ENCODE measurements around the gene HEXIM1. TPM values are rescaled to one million over a fixed set of nuclear protein-coding genes. Genes with fewer than 3 reads are reported as not detected.

The HEXIM1 gene
- total and polyA plus RNA-seq, 7 donors: 21.6 to 60.9 (median 41.0) TPM

DNA sequence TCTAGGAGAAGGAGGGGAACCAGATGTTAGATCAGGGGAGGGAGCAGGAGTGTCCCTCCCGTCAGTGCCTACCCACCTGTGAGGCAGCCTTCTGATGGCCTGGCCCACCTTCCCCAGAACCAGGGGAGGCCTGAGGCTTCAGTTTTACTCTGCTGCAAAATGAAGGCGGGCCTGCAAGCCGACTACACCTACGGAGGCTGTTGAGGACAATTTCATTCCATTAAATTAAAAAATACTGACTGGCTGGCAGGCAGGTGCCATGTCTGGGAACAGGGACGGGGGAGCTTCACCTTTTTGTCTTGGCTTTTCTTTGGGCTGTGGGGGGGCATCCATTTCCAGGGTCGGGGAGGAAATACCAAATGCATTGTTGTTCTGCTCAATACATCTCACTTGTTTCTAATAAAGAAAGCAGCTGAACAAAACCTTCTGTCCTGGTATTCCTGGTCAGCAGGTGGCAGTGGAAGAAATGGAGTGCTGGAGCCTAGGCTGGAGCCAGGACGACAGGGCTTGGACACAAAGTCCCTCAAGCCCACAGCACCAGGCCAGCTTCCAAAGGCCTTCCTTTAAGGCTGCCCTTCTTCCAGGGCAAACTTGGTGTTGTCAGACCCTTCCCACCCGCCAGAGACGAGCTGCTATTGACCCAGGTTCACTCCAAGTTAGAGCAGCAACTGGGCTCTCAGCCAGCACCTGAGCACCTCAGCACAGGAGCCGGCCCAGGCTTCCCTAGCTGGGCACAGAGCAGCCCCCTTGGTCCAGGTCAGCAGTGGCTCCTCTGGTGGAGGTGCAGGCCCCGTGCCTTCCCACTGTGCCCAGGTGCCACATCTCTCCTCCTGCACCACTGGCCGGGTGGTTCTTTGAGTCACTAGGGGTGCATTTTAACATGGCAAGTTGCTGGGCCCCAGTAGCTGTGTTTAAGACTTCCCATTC, 39.4 kb upstream of the HEXIM1 start:
- DNase-seq: no peak
- Histone ChIP-seq H3K9me3 (no peaks in the 10 kb centered on the region), H3K36me3 (peaks cover 16 to 74% (median 51%) of the 10 kb centered on the region in 4 donors), H3K4me1 (peaks cover 0 to 66% (median 54%) of the 10 kb centered on the region in 4 donors), H3K27me3 (no peaks in the 10 kb centered on the region), H3K4me3 (no peak overlapping the region), H3K27ac (peak overlapping the region; percentile 41 to 87 (median 84))
- TF ChIP-seq EP300 (IDR thresholded peaks at IDR 0.05): no peak
- peak in 1 of 4 donors; percentile 3 for TF ChIP-seq POLR2AphosphoS5 (IDR thresholded peaks at IDR 0.05)
- WGBS, 2 donors: 57 to 82% methylated on average over 12 of the region's 12 CpGs
- intact Hi-C loops (cut with DNase I): no loop called here

DNA sequence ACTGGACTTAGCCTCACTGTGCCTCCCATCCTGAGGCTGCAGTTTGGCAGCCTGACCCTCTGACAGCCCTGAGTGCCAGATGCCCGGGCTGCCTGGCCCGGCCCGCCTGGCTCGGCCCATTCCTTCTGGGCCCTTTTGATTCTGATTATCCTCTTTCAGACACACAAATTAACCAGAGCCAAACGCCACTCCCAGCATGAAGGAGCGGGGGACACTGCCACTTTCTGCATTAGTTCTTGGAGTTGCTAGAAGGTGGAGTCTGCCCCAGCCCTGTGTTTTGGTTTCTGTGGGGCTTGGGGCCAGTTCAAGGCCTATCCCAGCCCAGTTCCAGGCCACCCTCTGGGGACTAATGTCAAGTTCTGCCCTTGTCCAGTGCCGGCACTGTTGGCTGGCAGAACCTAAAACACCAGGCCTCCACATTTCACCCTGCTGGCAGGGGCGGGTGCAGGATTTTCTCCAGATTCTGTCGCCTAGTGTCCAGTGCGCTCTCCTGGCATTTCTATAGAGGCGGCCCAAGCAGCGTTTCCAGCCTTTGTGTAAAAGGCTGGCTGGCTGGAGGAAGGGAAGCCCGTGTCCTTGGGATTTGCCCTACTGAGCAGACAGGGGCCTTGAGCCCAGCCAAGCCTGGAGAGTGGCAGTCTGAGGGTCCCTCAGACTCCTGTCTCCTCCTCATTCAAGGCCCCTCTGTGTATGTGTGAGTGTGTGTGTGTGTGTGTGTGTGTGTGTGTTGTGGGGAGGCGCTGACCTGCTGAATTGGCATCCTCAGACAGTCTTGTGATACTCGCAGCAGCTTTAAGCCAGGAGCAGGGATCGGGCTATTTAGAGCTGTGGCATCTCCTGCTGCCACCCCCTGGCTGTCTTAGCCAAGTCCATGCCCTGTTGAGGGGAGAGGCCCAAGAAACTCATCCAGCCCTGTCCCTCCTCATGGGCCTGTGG, 37.3 kb upstream of the HEXIM1 start:
- Histone ChIP-seq H3K36me3 (peaks cover 0 to 65% (median 37%) of the 10 kb centered on the region in 4 donors), H3K4me3 (no peak overlapping the region), H3K9me3 (no peaks in the 10 kb centered on the region), H3K27ac (peak overlapping the region; percentile 81 to 87 (median 84)), H3K27me3 (no peaks in the 10 kb centered on the region), H3K4me1 (peaks cover 0 to 58% (median 50%) of the 10 kb centered on the region in 4 donors)
- DNase-seq: peak; percentile 89
- TF ChIP-seq POLR2A (IDR thresholded peaks at IDR 0.05): no peak
- TF ChIP-seq POLR2AphosphoS5 (IDR thresholded peaks at IDR 0.05): peak in 1 of 4 donors; percentile 9
- intact Hi-C loops (cut with DNase I): no loop called here
- 86 to 89% methylated on average over 16 of the region's 16 CpGs for WGBS, 2 donors

DNA sequence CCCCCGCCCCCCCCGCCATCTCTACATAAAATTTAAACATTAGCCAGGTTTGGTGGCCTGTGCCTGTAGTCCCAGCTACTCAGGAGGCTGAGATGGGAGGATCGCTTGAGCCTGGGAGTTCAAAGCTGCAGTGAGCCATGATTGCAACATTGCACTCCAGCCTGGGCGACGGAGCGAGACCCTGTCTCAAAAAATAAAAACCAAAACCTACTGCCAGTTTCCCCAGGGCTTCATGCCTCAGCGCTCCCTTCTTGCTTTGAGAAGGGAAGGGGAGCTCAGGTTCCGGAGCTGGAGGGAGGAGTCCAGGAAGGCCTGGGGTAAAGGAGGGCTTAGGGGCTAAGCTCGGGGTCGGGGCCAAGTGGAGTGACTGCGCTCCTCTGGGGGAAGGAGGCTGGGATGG, 36.4 kb upstream of the HEXIM1 start:
- peaks cover 0 to 65% (median 30%) of the 10 kb centered on the region in 4 donors for H3K36me3 ChIP-seq
- H3K4me3 ChIP-seq: no peak overlapping the region
- 78 to 93% methylated on average over 11 of the region's 11 CpGs for WGBS, 2 donors
- no peak for DNase-seq
- intact Hi-C loops (cut with DNase I): no loop called here
- no peaks in the 10 kb centered on the region for H3K9me3 ChIP-seq
- H3K4me1 ChIP-seq: peaks cover 0 to 49% (median 42%) of the 10 kb centered on the region in 4 donors
- peak overlapping the region; percentile 81 to 87 (median 84) for H3K27ac ChIP-seq
- TF ChIP-seq EP300 (IDR thresholded peaks at IDR 0.05): no peak
- TF ChIP-seq POLR2AphosphoS5 (IDR thresholded peaks at IDR 0.05): no peak
- TF ChIP-seq, protein P1, sequence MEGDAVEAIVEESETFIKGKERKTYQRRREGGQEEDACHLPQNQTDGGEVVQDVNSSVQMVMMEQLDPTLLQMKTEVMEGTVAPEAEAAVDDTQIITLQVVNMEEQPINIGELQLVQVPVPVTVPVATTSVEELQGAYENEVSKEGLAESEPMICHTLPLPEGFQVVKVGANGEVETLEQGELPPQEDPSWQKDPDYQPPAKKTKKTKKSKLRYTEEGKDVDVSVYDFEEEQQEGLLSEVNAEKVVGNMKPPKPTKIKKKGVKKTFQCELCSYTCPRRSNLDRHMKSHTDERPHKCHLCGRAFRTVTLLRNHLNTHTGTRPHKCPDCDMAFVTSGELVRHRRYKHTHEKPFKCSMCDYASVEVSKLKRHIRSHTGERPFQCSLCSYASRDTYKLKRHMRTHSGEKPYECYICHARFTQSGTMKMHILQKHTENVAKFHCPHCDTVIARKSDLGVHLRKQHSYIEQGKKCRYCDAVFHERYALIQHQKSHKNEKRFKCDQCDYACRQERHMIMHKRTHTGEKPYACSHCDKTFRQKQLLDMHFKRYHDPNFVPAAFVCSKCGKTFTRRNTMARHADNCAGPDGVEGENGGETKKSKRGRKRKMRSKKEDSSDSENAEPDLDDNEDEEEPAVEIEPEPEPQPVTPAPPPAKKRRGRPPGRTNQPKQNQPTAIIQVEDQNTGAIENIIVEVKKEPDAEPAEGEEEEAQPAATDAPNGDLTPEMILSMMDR (IDR thresholded peaks at IDR 0.05): no peak
- TF ChIP-seq POLR2A (IDR thresholded peaks at IDR 0.05): no peak
- no peaks in the 10 kb centered on the region for H3K27me3 ChIP-seq

DNA sequence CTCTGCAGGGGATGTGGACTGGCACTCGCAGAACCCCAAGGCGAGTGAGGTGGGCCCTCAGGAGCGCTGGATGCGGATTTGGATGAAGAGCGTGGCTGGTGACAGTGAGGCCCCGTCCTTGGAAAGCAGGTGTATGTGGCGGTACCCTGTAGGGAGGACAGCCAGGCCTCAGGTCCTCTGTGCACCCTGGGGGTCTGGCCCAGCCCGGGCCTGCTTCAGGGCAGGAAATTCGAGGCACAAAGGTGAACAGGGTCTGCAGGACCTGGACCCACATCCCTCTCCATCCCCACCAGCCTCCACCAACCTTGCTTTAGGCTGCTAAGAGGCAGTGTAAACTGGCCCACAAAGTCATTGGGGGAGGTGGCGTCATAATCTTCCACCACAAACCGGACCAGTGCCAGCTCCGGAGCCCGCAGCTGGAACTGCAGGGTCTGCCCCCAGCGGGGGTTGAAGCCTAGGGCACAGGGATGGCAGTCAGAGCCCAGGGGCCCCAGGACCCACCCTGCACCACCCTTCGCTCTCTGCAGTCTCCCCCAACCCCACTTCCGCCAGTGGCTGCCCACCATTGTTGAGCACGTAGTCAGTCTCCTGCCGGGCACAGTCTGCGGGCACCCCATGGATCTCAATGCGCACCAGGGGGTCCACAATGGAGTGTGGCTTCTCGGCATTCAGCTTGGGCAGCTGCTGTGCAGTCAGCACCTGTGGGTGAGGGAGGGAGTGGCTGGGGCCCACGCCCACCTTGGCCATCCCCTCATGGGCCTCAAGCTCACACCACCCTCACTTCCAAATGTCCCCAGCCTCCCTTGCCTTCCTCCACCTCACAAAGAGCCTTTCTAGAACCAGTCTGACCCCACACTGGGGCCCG, 35.5 kb upstream of the HEXIM1 start:
- DNase-seq: no peak
- peak overlapping the region; percentile 81 to 87 (median 84) for H3K27ac ChIP-seq
- no peaks in the 10 kb centered on the region for H3K9me3 ChIP-seq
- H3K36me3 ChIP-seq: peaks cover 6 to 64% (median 29%) of the 10 kb centered on the region in 4 donors
- H3K4me1 ChIP-seq: peaks cover 0 to 39% (median 33%) of the 10 kb centered on the region in 4 donors
- TF ChIP-seq POLR2AphosphoS5 (IDR thresholded peaks at IDR 0.05): no peak
- no peak for TF ChIP-seq EP300 (IDR thresholded peaks at IDR 0.05)
- TF ChIP-seq POLR2A (IDR thresholded peaks at IDR 0.05): no peak
- TF ChIP-seq, protein P1 (IDR thresholded peaks at IDR 0.05): no peak
- H3K4me3 ChIP-seq: no peak overlapping the region
- intact Hi-C loops (cut with DNase I): no loop called here
- no peaks in the 10 kb centered on the region for H3K27me3 ChIP-seq
- 92 to 95% methylated on average over 23 of the region's 23 CpGs for WGBS, 2 donors

DNA sequence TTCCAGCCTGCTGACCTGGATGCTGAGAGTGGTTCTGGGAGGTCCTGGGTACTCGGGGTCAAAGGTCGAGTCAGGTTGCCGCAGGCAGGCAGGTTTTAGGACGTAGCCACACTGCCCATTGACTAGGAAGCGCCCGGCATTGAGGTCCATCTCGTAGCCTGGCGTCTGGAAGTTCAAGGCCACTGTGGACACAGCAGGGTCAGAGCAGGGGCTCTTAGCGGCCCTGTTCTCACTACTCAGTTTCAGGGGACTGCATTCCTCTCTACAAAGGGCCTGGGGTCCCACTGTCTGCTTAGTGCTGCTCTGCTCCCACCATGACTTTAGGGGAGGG, 34.9 kb upstream of the HEXIM1 start:
- H3K9me3 ChIP-seq: no peaks in the 10 kb centered on the region
- no peak overlapping the region for H3K4me3 ChIP-seq
- H3K4me1 ChIP-seq: peaks cover 0 to 33% (median 28%) of the 10 kb centered on the region in 4 donors
- H3K27ac ChIP-seq: peak overlapping the region in 3 of 4 donors; percentile 81 to 87 (median 84)
- no peaks in the 10 kb centered on the region for H3K27me3 ChIP-seq
- WGBS, 2 donors: 84 to 89% methylated on average over 9 of the region's 9 CpGs
- intact Hi-C loops (cut with DNase I): no loop called here
- no peak for DNase-seq
- H3K36me3 ChIP-seq: peaks cover 12 to 64% (median 32%) of the 10 kb centered on the region in 4 donors
- TF ChIP-seq EP300 (IDR thresholded peaks at IDR 0.05): no peak
- TF ChIP-seq, protein P1 (IDR thresholded peaks at IDR 0.05): no peak
- TF ChIP-seq POLR2AphosphoS5 (IDR thresholded peaks at IDR 0.05): no peak
- no peak for TF ChIP-seq POLR2A (IDR thresholded peaks at IDR 0.05)
